LNCAP (cell line): ENCODE data around the gene ERF.

Experiments
- CTCF ChIP-seq: fragments of 450-650 bp; IDR thresholded peaks from 2 replicates; pipeline ENCODE4 v1.5.1; 2017; ENCODE audit warnings: mild to moderate bottlenecking

ERF gene

GRCh38 chr19:42232435-42232834 lies 22.5 kb downstream of the ERF start:
- no peak for TF ChIP-seq CTCF

- TF ChIP-seq CTCF: no peak
Observed at GRCh38 chr19:42230571-42230970, 24.4 kb downstream of the ERF start.

DNA sequence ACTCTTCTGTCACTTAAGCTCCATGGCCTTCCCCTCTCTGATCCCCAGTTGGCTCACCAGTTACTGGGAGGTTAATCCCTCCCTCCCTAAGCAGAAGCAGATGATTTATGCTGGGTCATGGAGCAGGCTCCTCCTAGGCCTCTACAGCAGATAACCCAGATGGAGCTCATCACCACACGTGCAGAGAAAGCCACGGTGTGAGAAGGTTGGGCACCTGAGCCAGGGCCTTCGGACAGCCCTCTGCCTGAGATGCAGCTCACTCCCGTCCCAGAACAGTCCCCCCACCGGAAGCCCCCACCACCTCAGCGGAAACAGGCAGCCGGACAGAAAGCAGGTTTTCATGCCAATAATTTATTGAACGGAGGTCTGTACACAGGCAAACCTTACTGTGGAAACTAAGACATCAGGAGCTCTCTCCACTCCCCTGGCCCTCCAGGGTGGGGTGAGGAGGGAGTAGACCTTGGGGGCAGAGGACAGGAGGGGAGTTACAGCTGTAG lies 25.0 kb downstream of the ERF start:
- no peak for TF ChIP-seq CTCF

- TF ChIP-seq CTCF: no peak
Observed at GRCh38 chr19:42229301-42229854, 25.6 kb downstream of the ERF start.

GRCh38 chr19:42228641-42229040 lies 26.3 kb downstream of the ERF start:
- TF ChIP-seq CTCF: no peak

DNA sequence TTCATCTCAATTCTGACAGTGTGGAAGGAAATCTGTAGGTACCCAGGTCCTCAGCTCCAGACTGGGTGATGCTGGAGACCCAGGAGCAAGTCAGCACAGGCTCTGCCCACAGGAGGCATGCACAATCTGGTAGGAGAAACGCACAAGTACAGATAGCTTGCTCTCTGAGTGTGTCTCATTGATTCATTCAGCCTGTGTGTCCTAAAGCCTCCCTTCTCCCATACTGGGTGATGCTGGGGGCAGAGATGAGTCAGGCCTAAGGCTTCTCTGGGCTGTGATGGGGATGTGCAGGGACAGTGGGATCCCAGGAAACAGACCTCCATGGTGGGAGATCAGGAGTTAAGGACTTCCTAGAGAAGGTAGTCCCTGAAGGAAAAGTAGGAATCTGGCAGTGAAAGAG lies 28.0 kb downstream of the ERF start:
- TF ChIP-seq CTCF: no peak

- no peak for TF ChIP-seq CTCF
Observed at GRCh38 chr19:42225718-42226292, 29.1 kb downstream of the ERF start.
